HG03280 (cell line): ENCODE measurements around the gene SETD3.

Source experiments
- ATAC-seq: cut with Tn5 transposase; IDR thresholded peaks from one replicate; pipeline ENCODE4 v1.9.1; 2021; ENCODE audit warnings: mild to moderate bottlenecking, moderate library complexity; ENCODE audit not compliant: unreplicated experiment

The SETD3 gene

GRCh38 chr14:99461411-99462085 is 19.1 kb downstream of the SETD3 start:
- no peak for ATAC-seq

GRCh38 chr14:99460793-99461192 is 19.9 kb downstream of the SETD3 start:
- ATAC-seq = no peak

- ATAC-seq = no peak
These were observed 21.1 kb downstream of the SETD3 start for GRCh38 chr14:99459481-99460100.

DNA sequence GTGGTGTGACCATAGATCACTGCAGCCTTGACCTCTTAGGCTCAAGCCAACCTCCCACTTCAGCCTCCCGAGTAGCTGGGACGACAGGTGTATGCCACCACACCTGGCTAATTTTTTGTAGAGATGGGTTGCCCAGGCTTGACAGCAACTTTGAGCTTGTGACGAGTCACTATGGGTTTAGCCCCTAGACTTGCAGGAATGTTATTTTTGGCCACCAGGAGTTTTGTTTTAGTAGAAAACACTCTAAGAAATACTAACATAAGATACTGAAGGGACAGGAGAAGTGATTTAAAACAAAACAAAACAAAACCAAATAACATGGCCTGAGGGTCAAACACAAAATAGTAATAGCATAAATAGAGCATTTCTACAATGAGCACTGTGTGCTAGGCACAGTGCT is 26.4 kb downstream of the SETD3 start:
- no peak for ATAC-seq

- no peak for ATAC-seq
These were observed 27.7 kb downstream of the SETD3 start for GRCh38 chr14:99452968-99453367.

- no peak for ATAC-seq
These were observed 29.4 kb downstream of the SETD3 start for GRCh38 chr14:99451234-99451633.

- no peak for ATAC-seq
These were observed 30.4 kb downstream of the SETD3 start for GRCh38 chr14:99450266-99450665.

DNA sequence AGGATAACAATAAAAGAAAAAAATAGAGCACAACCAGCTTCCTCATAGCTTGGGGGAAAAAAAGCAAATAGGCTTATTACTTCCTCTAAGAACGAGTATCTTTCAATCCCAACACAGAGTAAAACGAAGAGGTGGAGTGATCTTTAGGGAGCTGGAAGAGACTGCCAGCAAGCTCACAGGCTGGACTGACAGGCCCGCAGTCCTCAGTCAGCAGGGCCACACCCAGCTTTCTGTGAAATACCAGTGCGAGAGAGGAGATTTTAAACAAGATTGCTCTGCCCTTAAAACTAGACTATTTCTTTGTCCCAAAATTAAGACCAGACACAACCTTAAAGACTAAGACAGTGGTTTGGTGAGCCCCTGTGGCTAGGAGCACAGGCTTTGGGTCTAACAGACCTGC is 32.9 kb downstream of the SETD3 start:
- no peak for ATAC-seq

- ATAC-seq = no peak
These were observed 34.7 kb downstream of the SETD3 start for GRCh38 chr14:99445931-99446330.

DNA sequence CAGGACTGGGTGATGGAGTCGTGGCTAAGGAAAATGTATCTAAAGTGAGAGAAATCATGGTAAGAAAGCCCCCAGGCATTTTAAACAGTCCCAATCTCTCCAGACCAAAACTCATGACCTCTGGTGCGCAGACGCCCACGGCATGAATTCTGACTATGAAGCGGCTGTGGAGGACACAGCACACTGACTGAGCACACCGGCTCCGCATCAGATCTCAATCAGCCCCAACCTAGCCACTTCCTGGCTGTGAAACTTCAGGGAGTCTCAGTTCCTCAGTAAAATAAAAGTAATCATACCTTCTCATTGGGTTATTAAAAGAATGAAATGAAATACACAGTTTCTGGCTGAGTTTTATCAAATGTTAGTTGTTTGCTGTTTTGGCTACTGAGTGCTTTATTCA is 38.7 kb downstream of the SETD3 start:
- no peak for ATAC-seq

GRCh38 chr14:99441157-99441870 is 39.3 kb downstream of the SETD3 start:
- ATAC-seq = no peak

DNA sequence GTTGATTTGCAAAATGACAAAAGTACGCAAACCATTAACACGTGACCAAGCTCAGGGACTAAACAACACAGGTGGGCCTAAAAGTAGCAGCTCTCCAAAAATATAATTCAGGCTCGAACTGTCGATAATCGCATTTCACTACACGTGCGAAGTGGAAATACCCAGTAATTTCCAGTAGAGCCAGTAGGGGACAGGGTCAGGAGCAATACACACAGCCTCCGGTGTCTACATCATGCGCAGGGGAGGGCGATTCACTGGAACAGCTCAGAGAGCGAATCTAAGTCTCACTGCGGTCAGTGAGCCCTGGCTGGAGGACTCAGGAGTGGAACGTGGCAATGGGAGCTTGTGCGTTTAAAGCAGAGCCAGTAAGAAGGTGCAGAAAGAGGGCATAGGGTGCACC is 40.4 kb downstream of the SETD3 start:
- no peak for ATAC-seq

DNA sequence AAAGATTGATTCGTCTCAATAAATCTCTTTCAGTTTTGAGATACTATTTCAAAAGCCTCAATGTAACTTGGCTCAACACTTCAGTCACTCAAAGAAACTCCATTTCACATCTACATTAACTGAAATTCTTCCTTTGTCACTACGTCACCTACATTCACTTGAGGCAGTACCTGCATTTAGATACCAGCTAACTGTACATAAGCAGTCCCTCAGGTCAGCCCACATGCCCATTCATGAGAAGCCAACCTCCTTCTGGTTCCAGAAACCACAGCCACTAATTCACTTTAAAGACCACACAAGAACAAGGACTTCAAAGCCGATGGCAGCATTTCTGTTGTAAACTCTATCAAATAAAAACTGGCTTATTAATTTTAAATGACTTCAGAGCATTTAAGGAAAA is 43.0 kb downstream of the SETD3 start:
- ATAC-seq = no peak

GRCh38 chr14:99436247-99437180 is 44.1 kb downstream of the SETD3 start:
- no peak for ATAC-seq

- no peak for ATAC-seq
These were observed 45.3 kb downstream of the SETD3 start for GRCh38 chr14:99435327-99435726.

GRCh38 chr14:99432485-99432884 is 48.2 kb downstream of the SETD3 start:
- ATAC-seq = no peak

GRCh38 chr14:99431986-99432385 is 48.7 kb downstream of the SETD3 start:
- ATAC-seq = no peak

GRCh38 chr14:99430491-99430890 is 50.2 kb downstream of the SETD3 start:
- ATAC-seq = peak; percentile 51

DNA sequence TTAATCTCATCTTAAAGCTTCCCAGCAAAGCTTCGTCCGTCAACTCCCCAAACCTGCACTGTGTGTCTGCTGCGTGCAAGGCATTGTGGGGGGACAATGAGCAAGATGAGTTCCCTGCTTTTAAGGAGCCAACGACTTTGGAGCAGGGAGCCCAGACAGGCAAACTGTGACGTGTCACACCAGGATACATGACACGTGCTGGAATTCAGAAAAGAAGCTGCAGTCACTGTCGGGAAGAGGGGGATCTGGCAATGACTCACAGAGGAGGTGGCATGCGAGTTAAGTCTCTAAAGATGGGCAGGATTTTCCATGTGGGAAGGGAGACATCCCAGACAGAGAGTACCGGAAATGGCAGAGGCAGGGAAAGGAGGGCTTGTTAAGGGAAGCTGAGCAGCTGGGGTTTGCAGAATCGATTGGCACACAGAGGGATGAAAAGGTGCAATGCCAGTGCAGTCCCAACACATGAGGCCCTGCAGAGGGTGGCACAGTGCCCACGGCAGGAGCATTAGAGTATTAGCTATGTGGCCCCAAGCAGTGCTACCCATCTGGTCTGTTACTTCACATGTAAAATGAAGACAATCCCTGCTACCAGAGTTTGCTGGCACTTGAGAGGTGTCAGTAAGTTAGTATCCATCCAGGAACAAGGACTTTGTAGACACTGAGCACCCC is 52.9 kb downstream of the SETD3 start:
- no peak for ATAC-seq

DNA sequence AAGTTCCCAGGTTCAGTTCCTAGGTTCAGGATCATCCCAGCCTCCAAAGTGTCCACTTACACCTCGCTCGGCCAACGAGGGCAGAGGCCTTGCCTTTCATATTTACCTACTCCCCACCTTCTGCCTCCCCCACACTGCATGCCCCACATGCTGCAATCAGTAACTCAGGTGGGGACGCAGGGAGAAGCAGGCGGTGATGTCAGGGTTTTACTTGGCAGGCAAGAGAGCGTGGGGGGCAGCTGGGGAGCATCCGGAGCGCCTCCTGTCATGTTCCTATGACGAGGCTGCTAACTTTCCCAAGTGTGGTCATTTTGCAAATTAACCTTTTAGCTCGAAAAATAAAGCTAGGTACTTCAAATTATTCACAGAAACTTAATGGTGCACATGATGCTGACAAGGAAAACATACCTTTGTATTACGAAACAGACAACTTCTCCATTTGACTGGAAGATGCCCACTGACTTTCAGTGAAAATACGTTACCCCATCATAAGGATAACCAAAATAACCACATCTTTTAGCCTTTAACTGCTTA is 53.8 kb downstream of the SETD3 start:
- no peak for ATAC-seq
